Limb (tissue), 2 donors: ENCODE measurements around the gene ANAPC5.
A peak's percentile ranks its signal among the peaks of the same experiment; 100 is the strongest.

Source experiments
- DNase-seq, 2 donors: peaks; one replicate each; pipeline ENCODE4 v3.0.0-alpha.2; 2016; ENCODE audit errors: extremely low spot score in 2 of 2

The ANAPC5 gene

GRCh38 chr12:121371404-121371803 is 19.2 kb upstream of the ANAPC5 start:
- no peak for DNase-seq

- DNase-seq, result no peak
These were observed 13.8 kb upstream of the ANAPC5 start for GRCh38 chr12:121366063-121366459.

GRCh38 chr12:121365416-121366062 is 13.3 kb upstream of the ANAPC5 start:
- DNase-seq, result no peak

- DNase-seq, result no peak
These were observed 12.5 kb upstream of the ANAPC5 start for GRCh38 chr12:121364683-121365121.

- DNase-seq, result no peak
These were observed 5.9 kb upstream of the ANAPC5 start for GRCh38 chr12:121358073-121358472.

- DNase-seq, result no peak
These were observed 5.1 kb upstream of the ANAPC5 start for GRCh38 chr12:121357331-121357730.

GRCh38 chr12:121356657-121357056 is 4.4 kb upstream of the ANAPC5 start:
- no peak for DNase-seq

- DNase-seq, result no peak
These were observed 3.6 kb upstream of the ANAPC5 start for GRCh38 chr12:121355818-121356217.

GRCh38 chr12:121352682-121353018 is 439 bp upstream of the ANAPC5 start:
- no peak for DNase-seq

- no peak for DNase-seq
These were observed 5.5 kb downstream of the ANAPC5 start for GRCh38 chr12:121346747-121347146.

GRCh38 chr12:121345151-121345815 is 6.9 kb downstream of the ANAPC5 start:
- DNase-seq, result no peak

- DNase-seq, result no peak
These were observed 7.7 kb downstream of the ANAPC5 start for GRCh38 chr12:121344506-121344905.

GRCh38 chr12:121337416-121337815 is 14.8 kb downstream of the ANAPC5 start:
- DNase-seq, result no peak

GRCh38 chr12:121334513-121335343 is 17.5 kb downstream of the ANAPC5 start:
- DNase-seq, result peak in 1 of 2 donors; percentile 85

- DNase-seq, result no peak
These were observed 18.5 kb downstream of the ANAPC5 start for GRCh38 chr12:121333747-121334146.

GRCh38 chr12:121331248-121331647 is 21.0 kb downstream of the ANAPC5 start:
- DNase-seq, result no peak

- DNase-seq, result no peak
These were observed 21.5 kb downstream of the ANAPC5 start for GRCh38 chr12:121330692-121331091.

GRCh38 chr12:121330195-121330594 is 22.0 kb downstream of the ANAPC5 start:
- no peak for DNase-seq

GRCh38 chr12:121328620-121329019 is 23.6 kb downstream of the ANAPC5 start:
- no peak for DNase-seq

- DNase-seq, result peak in 1 of 2 donors; percentile 3
These were observed 25.1 kb downstream of the ANAPC5 start for GRCh38 chr12:121326996-121327674.

GRCh38 chr12:121325922-121326396 is 26.3 kb downstream of the ANAPC5 start:
- DNase-seq, result no peak

GRCh38 chr12:121323908-121324307 is 28.3 kb downstream of the ANAPC5 start:
- no peak for DNase-seq
